ENCODE results near the gene FARS2.

The FARS2 gene

DNA sequence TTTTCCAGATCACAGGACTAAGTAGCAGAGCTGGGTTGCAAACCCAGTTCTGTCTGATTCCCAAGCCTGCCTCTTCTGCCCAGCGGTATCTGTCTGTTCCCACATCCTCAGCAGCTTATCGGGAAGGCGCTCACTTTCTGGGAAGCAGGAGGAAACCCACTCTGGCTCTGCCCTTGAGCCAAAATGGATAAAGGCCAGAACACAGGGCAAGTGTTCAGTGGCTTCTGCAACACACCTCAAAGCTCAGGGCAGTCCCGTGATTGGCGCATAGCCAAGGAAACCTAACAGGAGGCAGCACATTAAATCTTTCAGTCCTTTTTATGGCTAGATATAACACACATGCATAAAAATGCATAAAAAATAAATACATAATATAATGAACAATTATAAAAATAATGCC, 483.2 kb downstream of the FARS2 start:
- DNase-seq: no peak

DNA sequence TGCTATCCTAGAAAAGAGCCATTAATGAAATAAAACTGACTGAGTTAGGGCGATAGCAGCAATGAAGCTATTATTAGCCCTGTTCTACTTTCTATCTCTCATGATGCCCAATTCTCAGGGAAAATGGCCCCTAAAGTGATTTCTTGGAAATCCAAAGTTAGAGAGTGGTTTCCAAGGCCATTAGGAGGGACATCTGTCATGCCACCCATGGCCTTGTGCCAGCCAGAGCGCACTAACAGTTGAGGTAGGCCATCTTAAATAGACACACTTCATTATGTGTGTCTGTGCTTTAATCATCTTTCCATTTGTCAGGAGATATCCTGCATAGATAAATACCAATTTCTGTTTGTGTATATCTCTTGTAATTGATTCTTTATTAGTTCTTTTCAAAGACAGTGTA, 483.8 kb downstream of the FARS2 start:
- TF ChIP-seq, protein P1, sequence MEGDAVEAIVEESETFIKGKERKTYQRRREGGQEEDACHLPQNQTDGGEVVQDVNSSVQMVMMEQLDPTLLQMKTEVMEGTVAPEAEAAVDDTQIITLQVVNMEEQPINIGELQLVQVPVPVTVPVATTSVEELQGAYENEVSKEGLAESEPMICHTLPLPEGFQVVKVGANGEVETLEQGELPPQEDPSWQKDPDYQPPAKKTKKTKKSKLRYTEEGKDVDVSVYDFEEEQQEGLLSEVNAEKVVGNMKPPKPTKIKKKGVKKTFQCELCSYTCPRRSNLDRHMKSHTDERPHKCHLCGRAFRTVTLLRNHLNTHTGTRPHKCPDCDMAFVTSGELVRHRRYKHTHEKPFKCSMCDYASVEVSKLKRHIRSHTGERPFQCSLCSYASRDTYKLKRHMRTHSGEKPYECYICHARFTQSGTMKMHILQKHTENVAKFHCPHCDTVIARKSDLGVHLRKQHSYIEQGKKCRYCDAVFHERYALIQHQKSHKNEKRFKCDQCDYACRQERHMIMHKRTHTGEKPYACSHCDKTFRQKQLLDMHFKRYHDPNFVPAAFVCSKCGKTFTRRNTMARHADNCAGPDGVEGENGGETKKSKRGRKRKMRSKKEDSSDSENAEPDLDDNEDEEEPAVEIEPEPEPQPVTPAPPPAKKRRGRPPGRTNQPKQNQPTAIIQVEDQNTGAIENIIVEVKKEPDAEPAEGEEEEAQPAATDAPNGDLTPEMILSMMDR (IDR thresholded peaks at IDR 0.05; ENCODE audit: borderline replicate concordance, extremely low read depth, low read length, poor library complexity, severe bottlenecking): no peak
- TF ChIP-seq EZH2 (IDR thresholded peaks at IDR 0.05; ENCODE audit: borderline replicate concordance, low read depth, low read length, severe bottlenecking): no peak
- ATAC-seq (ENCODE audit: insufficient read depth, low read depth): no peak
- no peak for DNase-seq
- Histone ChIP-seq H3K27ac (ENCODE audit: low read length) (no peak overlapping the region), H3K4me2 (ENCODE audit: insufficient read depth, low read length) (no peak overlapping the region), H3K9ac (ENCODE audit: low read depth, low read length) (no peak overlapping the region), H2AFZ (ENCODE audit: low read depth, low read length) (no peak overlapping the region), H3K79me2 (ENCODE audit: insufficient read depth, low read length) (no peaks in the 10 kb centered on the region), H3K36me3 (ENCODE audit: insufficient read depth, low read length) (no peaks in the 10 kb centered on the region), H4K20me1 (ENCODE audit: insufficient read depth, low read length) (peaks cover 3% of the 10 kb centered on the region; the same call in 1 of the 2 replicates), H3K4me1 (ENCODE audit: insufficient read depth, low read length) (no peaks in the 10 kb centered on the region), H3K4me3 (ENCODE audit: low read depth in 1 of 2, low read length in 2 of 2) (no peak overlapping the region), H3K27me3 (ENCODE audit: insufficient read depth, low read length, poor library complexity) (no peaks in the 10 kb centered on the region), H3K9me3 (ENCODE audit: insufficient read depth, low read length, severe bottlenecking) (no peaks in the 10 kb centered on the region)

More for the DNA sequence above, 483.2 kb downstream of the FARS2 start:
- TF ChIP-seq, protein P1 (IDR thresholded peaks at IDR 0.05; ENCODE audit: borderline replicate concordance, extremely low read depth, low read length, poor library complexity, severe bottlenecking): no peak
- TF ChIP-seq EZH2 (IDR thresholded peaks at IDR 0.05; ENCODE audit: borderline replicate concordance, low read depth, low read length, severe bottlenecking): no peak
- ATAC-seq (ENCODE audit: insufficient read depth, low read depth): no peak
- H3K9ac ChIP-seq (ENCODE audit: low read depth, low read length): no peak overlapping the region
- no peaks in the 10 kb centered on the region for H3K27me3 ChIP-seq (ENCODE audit: insufficient read depth, low read length, poor library complexity)
- no peak overlapping the region for H3K4me2 ChIP-seq (ENCODE audit: insufficient read depth, low read length)
- peaks cover 3% of the 10 kb centered on the region; the same call in 1 of the 2 replicates for H4K20me1 ChIP-seq (ENCODE audit: insufficient read depth, low read length)
- H3K4me3 ChIP-seq (ENCODE audit: low read depth in 1 of 2, low read length in 2 of 2): no peak overlapping the region
- no peaks in the 10 kb centered on the region for H3K4me1 ChIP-seq (ENCODE audit: insufficient read depth, low read length)
- no peak overlapping the region for H3K27ac ChIP-seq (ENCODE audit: low read length)
- H2AFZ ChIP-seq (ENCODE audit: low read depth, low read length): no peak overlapping the region
- no peaks in the 10 kb centered on the region for H3K9me3 ChIP-seq (ENCODE audit: insufficient read depth, low read length, severe bottlenecking)
- no peaks in the 10 kb centered on the region for H3K36me3 ChIP-seq (ENCODE audit: insufficient read depth, low read length)
- H3K79me2 ChIP-seq (ENCODE audit: insufficient read depth, low read length): no peaks in the 10 kb centered on the region

DNA sequence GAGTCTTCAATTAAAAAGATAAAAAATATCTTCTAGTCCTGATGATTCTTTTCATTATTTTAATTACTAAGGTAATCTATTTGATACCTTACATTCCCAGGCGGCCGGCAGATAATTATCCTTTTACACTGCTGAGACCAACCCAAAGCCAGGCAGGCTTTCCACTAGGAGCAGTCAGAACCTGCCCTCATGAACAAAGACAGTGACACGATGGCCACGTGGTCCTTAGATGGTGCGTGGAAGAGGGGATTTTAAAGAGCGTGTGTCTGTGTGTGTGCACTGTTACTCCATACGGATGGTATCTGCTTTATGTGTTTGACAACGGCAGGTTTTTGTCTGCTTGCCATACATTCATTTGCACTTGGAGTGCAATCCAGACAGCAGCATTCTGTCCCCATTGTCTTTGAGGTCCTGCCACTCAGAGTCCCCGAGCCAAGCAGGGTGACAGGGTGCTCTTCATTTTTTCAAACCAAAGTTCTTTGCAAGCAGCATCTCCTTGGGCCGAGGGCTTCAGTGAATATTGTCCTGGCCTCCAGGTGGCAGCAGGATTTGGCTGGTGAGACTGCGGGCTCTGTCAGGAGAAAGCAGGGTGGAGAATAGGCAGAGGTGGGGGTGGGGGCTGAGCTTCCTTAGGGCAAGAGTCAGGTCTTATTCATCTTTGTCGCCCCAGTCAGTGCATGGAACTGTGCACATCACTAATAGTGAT, 484.9 kb downstream of the FARS2 start:
- H3K4me1 ChIP-seq (ENCODE audit: insufficient read depth, low read length): no peaks in the 10 kb centered on the region
- no peak overlapping the region for H3K4me3 ChIP-seq (ENCODE audit: low read depth in 1 of 2, low read length in 2 of 2)
- no peak for ATAC-seq (ENCODE audit: insufficient read depth, low read depth)
- TF ChIP-seq EZH2 (IDR thresholded peaks at IDR 0.05; ENCODE audit: borderline replicate concordance, low read depth, low read length, severe bottlenecking): no peak
- TF ChIP-seq, protein P1 (IDR thresholded peaks at IDR 0.05; ENCODE audit: borderline replicate concordance, extremely low read depth, low read length, poor library complexity, severe bottlenecking): no peak
- H3K79me2 ChIP-seq (ENCODE audit: insufficient read depth, low read length): no peaks in the 10 kb centered on the region
- peaks cover 3% of the 10 kb centered on the region; the same call in 1 of the 2 replicates for H4K20me1 ChIP-seq (ENCODE audit: insufficient read depth, low read length)
- H3K27ac ChIP-seq (ENCODE audit: low read length): no peak overlapping the region
- H2AFZ ChIP-seq (ENCODE audit: low read depth, low read length): no peak overlapping the region
- no peaks in the 10 kb centered on the region for H3K27me3 ChIP-seq (ENCODE audit: insufficient read depth, low read length, poor library complexity)
- peak; percentile 9 for DNase-seq
- H3K9ac ChIP-seq (ENCODE audit: low read depth, low read length): no peak overlapping the region
- H3K36me3 ChIP-seq (ENCODE audit: insufficient read depth, low read length): no peaks in the 10 kb centered on the region
- H3K4me2 ChIP-seq (ENCODE audit: insufficient read depth, low read length): no peak overlapping the region
- H3K9me3 ChIP-seq (ENCODE audit: insufficient read depth, low read length, severe bottlenecking): no peaks in the 10 kb centered on the region
